Mammary epithelial cell (primary cell): ENCODE results near the gene STXBP6.

ENCODE experiments used
- CTCF ChIP-seq, 2 donors: IDR thresholded peaks in 1 of 2; conservative IDR thresholded peaks in 1 of 2; 2 replicates each; pipeline ENCODE4 v1.5.1; 2011 to 2012; ENCODE audit warnings: inconsistent platforms in 2 of 2, low read length in 2 of 2, mild to moderate bottlenecking in 2 of 2, control low read depth in 1 of 2, low read depth in 1 of 2; ENCODE audit not compliant: insufficient read depth in 1 of 2; ENCODE audit errors: extremely low read depth in 1 of 2
- EZH2 ChIP-seq: IDR thresholded peaks from 2 replicates; pipeline ENCODE4 v1.6.1; 2012; ENCODE audit warnings: low read length, inconsistent platforms, borderline replicate concordance

GRCh38 chr14:24944800-24945199, 105.1 kb downstream of the STXBP6 start:
- no peak for TF ChIP-seq EZH2
- no peak for TF ChIP-seq CTCF (conservative IDR thresholded peaks at IDR 0.05 in 1 of 2, IDR thresholded peaks at IDR 0.05 in 1 of 2; ENCODE audit: extremely low read depth in 1 of 2, insufficient read depth in 1 of 2, low read depth in 1 of 2, low read length in 2 of 2)
